IPS-18c (cell line): ENCODE results near the gene C6orf89.

Experiments
- H3K4me3 ChIP-seq: 2 replicates; pipeline ENCODE4 v1.7.0; 2013; ENCODE audit warnings: low read depth, mild to moderate bottlenecking, low read length, moderate library complexity; ENCODE audit not compliant: insufficient read depth
- H3K9me3 ChIP-seq: one replicate; pipeline ENCODE4 v1.6.1; 2013; ENCODE audit warnings: mild to moderate bottlenecking, low read length, moderate library complexity; ENCODE audit not compliant: control insufficient read depth, insufficient read depth

C6orf89 gene

DNA sequence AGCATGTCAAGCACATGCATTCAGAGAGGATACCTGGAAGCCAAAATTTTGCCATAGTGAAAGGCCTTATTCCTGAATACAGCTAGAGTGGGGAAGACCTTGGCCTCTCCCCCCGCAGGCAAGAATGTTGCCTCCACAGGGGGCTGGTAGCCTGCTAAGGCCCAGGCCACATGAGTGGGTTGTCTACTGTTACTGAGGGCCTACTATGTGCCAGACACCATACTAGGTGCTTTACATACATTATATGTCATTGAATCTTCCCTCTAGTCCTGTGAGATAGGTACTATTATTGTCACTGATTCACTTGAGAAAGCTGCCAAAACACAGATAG is 68.1 kb downstream of the C6orf89 start:
- H3K9me3 ChIP-seq = no peaks in the 10 kb centered on the region
- H3K4me3 ChIP-seq = no peak overlapping the region

DNA sequence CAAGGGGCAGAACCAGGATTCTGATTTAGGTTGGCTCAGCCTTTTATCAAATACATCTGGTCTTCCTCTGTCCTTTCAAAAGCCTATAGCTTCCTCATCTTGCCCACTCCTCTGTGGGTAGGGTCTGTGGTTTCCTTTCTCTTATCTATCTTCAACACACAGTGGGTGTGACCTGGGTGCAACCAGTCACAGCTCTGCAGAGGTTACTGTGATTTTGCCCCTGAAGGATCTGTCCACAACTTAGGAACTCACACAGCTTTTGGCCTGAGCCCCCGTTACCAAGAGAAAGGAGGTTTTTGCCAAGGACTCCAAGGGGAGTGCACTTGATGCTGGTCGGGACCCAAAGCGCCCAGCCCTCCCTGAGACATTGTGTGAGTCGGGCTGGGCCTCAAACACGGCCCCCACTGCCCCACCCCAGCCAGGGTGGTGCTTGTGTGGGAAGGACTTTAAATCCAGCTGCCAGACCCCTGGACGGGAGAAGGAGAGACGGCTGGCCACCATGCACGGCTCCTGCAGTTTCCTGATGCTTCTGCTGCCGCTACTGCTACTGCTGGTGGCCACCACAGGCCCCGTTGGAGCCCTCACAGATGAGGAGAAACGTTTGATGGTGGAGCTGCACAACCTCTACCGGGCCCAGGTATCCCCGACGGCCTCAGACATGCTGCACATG is 68.6 kb downstream of the C6orf89 start, which contains the start of gene PI16:
Gene PI16, plus strand, starts transcription at position 477 of the 670 bp plus-strand sequence. Its CDS starts 23 bp downstream, at position 500.
- H3K4me3 ChIP-seq = no peak within 1 kb of the TSS

DNA sequence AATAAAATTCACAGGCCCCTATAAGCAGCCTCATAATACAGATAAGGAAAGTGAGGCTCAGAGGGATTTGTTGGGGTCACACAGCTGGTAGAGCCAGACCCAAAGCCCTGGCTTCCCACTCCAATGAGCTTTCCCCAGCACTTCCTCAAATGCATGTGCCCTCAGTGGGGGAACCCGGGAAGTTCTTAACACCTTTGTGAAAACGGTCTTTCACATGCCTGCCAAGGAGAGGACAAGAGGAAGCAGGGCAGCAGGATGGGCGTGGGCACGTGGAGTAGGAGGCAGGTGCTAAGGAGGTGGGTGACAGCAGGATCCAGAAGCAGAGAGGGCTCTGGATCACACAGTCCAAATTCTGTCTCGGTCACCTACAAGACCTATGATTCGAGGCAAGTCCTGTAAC is 69.4 kb downstream of the C6orf89 start:
- no peak overlapping the region for H3K4me3 ChIP-seq
- H3K9me3 ChIP-seq = no peaks in the 10 kb centered on the region

More for the DNA sequence above, 68.6 kb downstream of the C6orf89 start, which contains the start of gene PI16:
- H3K9me3 ChIP-seq = no peaks in the 10 kb centered on the region

DNA sequence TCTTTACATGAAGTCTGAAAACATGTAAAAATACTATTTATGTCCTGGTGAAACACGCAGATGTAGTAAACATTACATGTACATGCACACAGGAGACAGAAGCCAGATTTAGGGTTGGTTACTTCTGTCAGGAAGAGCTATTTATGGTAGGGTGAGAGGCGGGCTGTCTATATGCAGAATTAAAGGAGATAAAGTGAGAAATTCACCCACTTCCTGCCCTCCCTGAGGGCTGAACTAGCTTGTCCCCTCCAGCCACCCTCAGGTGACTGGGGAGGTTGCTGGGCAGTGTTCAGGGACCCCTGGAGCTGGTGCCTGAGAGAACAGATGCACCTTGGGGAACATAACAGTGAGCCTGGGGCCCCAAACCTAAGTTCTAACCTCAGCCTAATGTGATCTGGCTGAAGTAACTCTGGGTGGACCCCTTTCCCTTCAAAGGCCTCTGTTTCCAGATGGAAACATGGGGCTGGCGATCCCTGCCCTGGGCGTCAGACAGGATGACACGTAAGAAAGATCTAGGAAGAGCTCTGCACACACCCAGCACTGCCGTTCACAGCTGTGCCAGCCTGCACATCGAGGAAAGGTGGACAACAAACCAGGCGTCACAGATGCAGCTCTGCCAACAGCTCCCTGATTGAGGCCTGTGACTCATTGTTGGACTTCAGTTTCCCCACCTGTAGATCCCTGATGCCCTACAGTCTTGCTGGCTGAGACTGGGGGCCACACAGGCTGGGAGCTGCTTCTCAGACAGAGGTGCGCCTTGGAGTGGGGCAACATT is 70.1 kb downstream of the C6orf89 start:
- Histone ChIP-seq H3K9me3 (no peaks in the 10 kb centered on the region), H3K4me3 (no peak overlapping the region)

DNA sequence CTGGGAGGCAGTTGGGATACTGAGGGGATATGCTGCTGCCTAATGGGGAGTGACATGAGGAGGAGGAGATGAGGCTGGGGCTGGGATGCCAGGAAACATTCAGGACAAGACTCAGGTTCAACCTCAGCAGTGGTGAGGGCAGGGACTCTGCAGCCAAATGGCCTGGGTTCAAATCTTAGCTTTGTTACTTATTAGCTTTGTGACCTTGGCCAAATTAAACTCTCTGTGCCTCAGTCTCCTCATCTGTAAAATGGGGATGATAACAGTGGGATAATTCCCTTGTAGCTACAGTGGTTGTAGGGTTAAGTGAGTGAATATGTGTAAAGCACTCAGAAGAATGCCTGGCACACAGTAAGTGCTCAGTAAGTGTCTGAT is 70.7 kb downstream of the C6orf89 start:
- no peaks in the 10 kb centered on the region for H3K9me3 ChIP-seq
- H3K4me3 ChIP-seq = no peak overlapping the region

DNA sequence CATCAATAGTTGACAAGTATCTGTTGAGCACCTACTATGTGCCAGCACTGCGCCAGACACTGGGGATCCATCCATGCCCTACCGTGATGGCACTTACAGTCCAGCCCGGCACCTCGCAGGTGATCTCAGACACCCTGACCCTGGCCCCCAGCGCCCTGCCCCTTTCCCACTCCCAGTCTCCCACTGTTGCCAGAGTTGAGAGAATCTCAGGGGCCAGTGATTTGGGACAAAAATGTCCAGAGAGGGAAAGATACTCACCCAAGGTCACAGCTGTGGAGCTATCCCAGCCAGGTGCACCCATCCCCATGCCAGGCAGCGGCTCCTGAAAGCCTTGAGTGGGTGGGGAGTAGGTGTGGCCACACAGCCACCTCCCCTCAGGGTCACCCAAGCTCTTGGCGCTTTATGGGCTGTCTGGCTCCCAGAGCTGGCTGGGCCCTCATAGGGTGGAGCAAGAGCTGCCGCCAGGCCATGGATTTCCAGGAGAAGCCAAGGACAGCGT is 72.1 kb downstream of the C6orf89 start:
- no peaks in the 10 kb centered on the region for H3K9me3 ChIP-seq
- no peak overlapping the region for H3K4me3 ChIP-seq

DNA sequence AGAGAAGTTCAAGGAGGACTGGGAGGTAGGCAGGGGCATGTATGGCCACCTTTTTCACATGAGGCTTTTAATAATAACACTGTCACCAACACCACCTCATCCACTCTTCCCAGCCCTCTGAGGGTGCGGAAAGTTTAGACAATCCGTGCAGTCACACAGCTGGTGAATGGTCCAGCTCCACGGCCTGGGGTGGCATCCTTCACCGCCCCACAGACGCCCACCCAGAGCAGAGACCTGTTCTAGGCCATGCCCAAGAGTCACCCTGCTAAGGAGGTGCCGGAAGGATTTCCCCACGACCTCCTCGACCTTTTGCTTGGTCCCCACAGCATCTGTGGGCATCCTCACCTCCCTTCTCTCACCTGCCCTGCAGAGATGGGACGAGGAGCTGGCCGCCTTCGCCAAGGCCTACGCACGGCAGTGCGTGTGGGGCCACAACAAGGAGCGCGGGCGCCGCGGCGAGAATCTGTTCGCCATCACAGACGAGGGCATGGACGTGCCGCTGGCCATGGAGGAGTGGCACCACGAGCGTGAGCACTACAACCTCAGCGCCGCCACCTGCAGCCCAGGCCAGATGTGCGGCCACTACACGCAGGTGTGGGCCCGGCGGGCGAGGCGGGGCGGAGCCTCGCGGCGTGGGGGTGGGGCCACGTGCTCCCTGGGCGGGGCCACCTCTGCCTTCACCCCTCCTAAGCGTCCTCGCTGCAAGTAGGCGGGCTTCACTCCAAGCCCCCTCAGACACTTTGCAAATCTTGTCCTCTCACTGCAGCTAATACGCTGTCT is 73.2 kb downstream of the C6orf89 start:
- no peak overlapping the region for H3K4me3 ChIP-seq

DNA sequence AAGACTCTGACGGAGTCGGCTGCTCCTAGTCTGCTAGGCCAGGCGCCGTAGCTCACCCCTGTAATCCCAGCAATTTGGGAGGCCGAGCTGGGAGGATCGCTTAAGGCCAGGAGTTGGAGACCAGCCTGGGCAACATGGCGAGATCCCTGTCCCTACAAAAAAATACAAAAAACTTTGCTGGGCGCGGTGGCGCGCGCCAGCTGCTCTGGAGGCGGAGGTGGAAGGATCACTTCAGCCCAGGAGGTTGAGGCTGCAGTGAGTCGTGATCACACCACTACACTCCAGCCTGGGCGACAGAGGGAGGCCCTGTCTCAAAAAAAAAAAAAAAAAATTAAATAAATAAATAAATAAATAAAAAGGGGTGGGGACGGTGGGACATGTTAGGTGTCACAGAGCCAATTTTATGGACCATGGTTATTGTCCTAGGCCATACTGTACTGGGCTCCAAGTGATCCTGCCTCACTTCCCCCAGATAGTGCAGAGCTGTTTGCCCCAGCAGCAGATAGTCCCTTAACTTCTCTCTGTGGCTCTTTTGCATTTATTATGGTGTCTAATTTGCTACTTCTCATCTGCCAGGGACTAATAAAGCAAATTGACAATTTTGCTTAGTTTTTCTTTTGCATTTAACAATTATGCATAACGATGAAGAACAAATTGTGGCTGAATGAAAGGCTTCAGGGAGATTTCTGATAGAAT is 74.0 kb downstream of the C6orf89 start:
- Histone ChIP-seq H3K9me3 (no peaks in the 10 kb centered on the region), H3K4me3 (no peak overlapping the region)

More for the DNA sequence above, 73.2 kb downstream of the C6orf89 start:
- H3K9me3 ChIP-seq = no peaks in the 10 kb centered on the region

DNA sequence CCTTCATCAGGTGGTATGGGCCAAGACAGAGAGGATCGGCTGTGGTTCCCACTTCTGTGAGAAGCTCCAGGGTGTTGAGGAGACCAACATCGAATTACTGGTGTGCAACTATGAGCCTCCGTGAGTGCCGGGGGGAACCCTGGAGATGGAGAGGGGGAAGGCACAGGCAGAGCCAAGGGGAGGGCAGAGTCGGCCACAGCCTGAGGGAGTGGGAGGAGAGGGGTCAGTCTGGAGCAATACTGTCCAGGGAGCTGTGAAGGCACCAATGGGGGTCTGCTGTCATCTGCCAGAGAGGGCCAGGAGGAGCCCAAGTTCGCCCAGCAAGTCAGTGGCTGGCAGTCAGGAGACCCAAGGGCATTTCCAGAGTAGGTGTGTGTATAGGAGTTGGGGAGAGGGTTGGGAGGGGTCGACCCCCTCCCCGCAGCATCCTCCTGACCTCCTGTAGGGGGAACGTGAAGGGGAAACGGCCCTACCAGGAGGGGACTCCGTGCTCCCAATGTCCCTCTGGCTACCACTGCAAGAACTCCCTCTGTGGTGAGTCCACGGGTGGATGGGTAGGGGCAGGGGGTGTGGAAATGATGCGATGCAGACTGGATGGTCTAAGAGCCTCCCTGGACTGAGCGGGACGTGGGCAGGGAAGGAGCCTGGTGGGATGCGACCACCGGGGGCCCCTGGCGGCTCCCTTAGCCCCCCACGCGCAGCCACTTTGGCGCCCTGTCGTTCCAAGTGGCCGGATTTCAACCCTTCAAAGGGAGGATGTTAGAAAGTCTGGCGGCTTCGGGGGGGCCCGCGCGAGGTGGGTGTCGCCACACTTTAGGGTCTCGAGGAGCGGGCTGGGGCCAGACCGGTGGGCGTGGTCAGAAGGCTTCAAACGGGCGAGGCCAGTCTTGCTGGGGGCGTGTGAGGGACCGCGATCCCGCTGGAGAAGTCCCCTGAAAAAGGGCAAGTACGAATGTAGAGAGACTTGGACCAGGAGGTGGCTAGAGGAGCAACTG is 76.0 kb downstream of the C6orf89 start:
- H3K9me3 ChIP-seq = no peaks in the 10 kb centered on the region
- H3K4me3 ChIP-seq = no peak overlapping the region

DNA sequence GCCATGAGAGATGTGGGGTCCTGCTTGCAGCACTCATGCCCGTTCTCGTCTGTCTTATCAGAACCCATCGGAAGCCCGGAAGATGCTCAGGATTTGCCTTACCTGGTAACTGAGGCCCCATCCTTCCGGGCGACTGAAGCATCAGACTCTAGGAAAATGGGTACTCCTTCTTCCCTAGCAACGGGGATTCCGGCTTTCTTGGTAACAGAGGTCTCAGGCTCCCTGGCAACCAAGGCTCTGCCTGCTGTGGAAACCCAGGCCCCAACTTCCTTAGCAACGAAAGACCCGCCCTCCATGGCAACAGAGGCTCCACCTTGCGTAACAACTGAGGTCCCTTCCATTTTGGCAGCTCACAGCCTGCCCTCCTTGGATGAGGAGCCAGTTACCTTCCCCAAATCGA is 77.1 kb downstream of the C6orf89 start:
- Histone ChIP-seq H3K9me3 (no peaks in the 10 kb centered on the region), H3K4me3 (no peak overlapping the region)

DNA sequence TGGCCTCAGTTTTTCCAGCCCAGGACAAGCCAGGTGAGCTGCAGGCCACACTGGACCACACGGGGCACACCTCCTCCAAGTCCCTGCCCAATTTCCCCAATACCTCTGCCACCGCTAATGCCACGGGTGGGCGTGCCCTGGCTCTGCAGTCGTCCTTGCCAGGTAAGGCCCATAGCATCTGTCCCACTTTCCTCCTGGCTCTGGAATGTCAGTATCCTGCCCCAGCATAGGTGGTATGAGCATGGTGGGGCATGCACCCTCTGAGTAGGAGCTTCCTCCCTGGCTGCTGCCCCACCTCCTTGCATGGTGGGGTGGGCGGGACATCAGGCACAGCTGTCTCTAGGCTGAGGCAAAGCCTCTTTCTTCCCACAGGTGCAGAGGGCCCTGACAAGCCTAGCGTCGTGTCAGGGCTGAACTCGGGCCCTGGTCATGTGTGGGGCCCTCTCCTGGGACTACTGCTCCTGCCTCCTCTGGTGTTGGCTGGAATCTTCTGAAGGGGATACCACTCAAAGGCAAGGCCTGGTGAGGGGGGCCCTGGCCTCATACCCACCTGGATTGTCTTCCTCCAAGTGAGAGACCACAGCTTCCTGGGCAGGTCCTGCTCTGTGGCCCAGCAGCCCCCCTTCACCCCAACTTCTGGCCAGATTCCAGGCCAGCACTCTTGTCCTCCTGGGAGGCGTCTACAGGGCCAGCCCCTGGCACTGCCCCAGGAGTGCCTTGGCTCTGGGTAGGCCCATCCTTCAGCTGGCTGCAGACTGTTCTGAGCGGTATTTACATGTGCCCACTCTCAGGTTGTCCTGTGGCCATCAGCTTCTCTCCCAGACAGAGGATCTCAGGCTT is 77.9 kb downstream of the C6orf89 start:
- no peak overlapping the region; the same call in 1 of the 2 replicates for H3K4me3 ChIP-seq
- no peaks in the 10 kb centered on the region for H3K9me3 ChIP-seq

DNA sequence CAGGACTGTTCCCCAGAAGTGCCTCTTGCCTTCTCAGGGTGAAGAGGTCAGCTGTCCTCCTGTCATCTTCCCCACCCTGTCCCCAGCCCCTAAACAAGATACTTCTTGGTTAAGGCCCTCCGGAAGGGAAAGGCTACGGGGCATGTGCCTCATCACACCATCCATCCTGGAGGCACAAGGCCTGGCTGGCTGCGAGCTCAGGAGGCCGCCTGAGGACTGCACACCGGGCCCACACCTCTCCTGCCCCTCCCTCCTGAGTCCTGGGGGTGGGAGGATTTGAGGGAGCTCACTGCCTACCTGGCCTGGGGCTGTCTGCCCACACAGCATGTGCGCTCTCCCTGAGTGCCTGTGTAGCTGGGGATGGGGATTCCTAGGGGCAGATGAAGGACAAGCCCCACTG is 78.6 kb downstream of the C6orf89 start:
- H3K4me3 ChIP-seq = no peak overlapping the region

DNA sequence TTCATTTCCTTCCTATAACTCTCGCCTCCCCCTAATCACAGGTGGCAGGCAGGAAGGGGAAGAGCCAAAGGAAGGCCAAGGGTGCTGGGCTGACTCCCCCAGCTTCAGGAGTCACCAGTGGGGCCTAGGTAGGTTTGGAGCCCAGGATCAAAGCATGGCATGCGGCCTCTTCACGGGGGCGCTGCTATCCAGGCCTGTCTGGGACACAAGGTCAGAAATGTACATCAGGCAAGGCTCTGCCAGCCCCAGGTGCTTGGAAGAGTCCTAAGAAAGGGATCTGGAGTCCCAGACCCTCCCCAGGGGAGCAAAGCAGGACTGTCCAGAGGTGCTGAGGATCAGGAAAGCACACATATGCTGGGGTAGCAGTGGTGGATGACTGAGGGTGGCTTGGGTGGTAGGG is 79.2 kb downstream of the C6orf89 start:
- Histone ChIP-seq H3K9me3 (no peaks in the 10 kb centered on the region), H3K4me3 (no peak overlapping the region)

More for the DNA sequence above, 78.6 kb downstream of the C6orf89 start:
- no peaks in the 10 kb centered on the region for H3K9me3 ChIP-seq

DNA sequence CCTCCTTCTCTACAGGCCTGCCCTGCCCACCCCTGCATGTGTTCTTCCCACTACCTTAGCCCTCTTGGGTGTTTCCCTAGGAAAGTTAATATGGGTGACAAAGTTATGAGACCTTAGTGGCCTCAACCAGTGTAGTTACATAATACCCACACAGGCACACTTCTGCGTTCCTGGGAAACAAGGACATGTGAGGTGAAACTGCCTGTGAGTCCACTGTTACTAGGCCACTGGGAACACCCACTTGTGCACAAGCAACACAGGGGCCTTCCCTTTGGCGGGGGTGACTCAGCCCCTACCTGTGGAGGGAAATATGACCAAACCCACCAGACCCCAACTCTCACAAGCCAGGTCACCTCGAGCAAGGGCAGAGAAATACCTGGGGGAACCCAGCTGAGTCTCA is 81.5 kb downstream of the C6orf89 start:
- H3K9me3 ChIP-seq = no peaks in the 10 kb centered on the region

DNA sequence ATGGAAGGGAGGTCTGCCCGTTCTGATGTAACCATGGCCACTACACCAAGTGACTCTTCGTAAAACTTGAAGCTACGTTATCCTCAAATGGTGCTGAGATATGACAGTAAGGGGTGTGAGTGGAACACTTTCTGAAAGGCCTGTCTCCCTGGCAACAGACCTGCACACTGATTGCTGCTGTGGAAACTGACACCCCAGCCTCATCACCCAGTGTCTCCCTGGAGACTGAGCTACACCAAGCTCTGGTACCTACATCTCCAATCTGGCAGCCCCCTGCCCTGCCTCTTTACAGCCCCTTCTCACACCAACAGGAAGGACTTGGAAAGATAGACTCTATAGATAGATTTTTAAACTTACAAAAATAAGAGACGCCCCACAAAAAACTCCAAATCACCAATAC is 82.0 kb downstream of the C6orf89 start:
- H3K4me3 ChIP-seq = no peak overlapping the region
- no peaks in the 10 kb centered on the region for H3K9me3 ChIP-seq

More for the DNA sequence above, 81.5 kb downstream of the C6orf89 start:
- H3K4me3 ChIP-seq = no peak overlapping the region
